Tibial nerve (tissue), 4 donors: ENCODE data around the gene TFAP2B.

ENCODE experiments used
- CTCF ChIP-seq, 5 experiments: fragments of 200-600 bp in 3 of 5; fragments of 450-650 bp in 2 of 5; sonication (generic) in 3 of 5; IDR thresholded peaks; one replicate each; pipeline ENCODE4 v1.5.1; 2016 to 2019; ENCODE audit warnings: antibody characterized with exemption in 5 of 5, mild to moderate bottlenecking in 3 of 5, moderate library complexity in 2 of 5
- EP300 ChIP-seq, 2 donors: sonication (generic); formaldehyde crosslinking; IDR thresholded peaks; one replicate each; pipeline ENCODE4 v1.6.1; 2017; ENCODE audit warnings: antibody characterized with exemption in 2 of 2, mild to moderate bottlenecking in 1 of 2
- POLR2A ChIP-seq, 2 donors: fragments of 450-650 bp; IDR thresholded peaks; one replicate each; pipeline ENCODE4 v1.6.1; 2017; ENCODE audit warnings: antibody characterized with exemption in 2 of 2, mild to moderate bottlenecking in 2 of 2, moderate library complexity in 2 of 2

- TF ChIP-seq CTCF (IDR thresholded peaks at IDR 0.05) (no peak), EP300 (IDR thresholded peaks at IDR 0.05) (no peak), POLR2A (IDR thresholded peaks at IDR 0.05) (no peak)
These were observed 29.4 kb downstream of the TFAP2B start for GRCh38 chr6:50847890-50848594.
